GM18511 (cell line): ENCODE data around the gene KCNE3.

ENCODE experiments used
- ATAC-seq: cut with Tn5 transposase; IDR thresholded peaks from one replicate; pipeline ENCODE4 v1.9.1; 2021; ENCODE audit warnings: mild to moderate bottlenecking, moderate library complexity; ENCODE audit not compliant: unreplicated experiment

KCNE3 gene

GRCh38 chr11:74466916-74467885 lies at the start of gene KCNE3:
Gene KCNE3 (minus strand): TSS chr11:74467549. CDS start chr11:74457563, 9,986 bp downstream.
- ATAC-seq, result no peak

GRCh38 chr11:74507582-74507981 lies 40.2 kb upstream of the KCNE3 start:
- ATAC-seq, result no peak

GRCh38 chr11:74506823-74507222 lies 39.5 kb upstream of the KCNE3 start:
- ATAC-seq, result no peak

- no peak for ATAC-seq
These were observed 38.6 kb upstream of the KCNE3 start for GRCh38 chr11:74505911-74506310.

GRCh38 chr11:74504100-74504691 lies 36.8 kb upstream of the KCNE3 start:
- no peak for ATAC-seq

GRCh38 chr11:74494916-74495315 lies 27.6 kb upstream of the KCNE3 start:
- no peak for ATAC-seq

- ATAC-seq, result no peak
These were observed 26.7 kb upstream of the KCNE3 start for GRCh38 chr11:74493791-74494630.

- ATAC-seq, result peak; percentile 97
These were observed 25.8 kb upstream of the KCNE3 start, which contains the start of gene LIPT2 for GRCh38 chr11:74492974-74493790. Gene LIPT2 (minus strand): TSS chr11:74493724. CDS start chr11:74493703, 21 bp downstream.

GRCh38 chr11:74492084-74492483 lies 24.7 kb upstream of the KCNE3 start:
- ATAC-seq, result no peak

GRCh38 chr11:74490941-74491340 lies 23.6 kb upstream of the KCNE3 start:
- no peak for ATAC-seq

GRCh38 chr11:74487875-74488274 lies 20.5 kb upstream of the KCNE3 start:
- ATAC-seq, result no peak

GRCh38 chr11:74485868-74486267 lies 18.5 kb upstream of the KCNE3 start:
- ATAC-seq, result no peak

GRCh38 chr11:74480688-74481417 lies 13.5 kb upstream of the KCNE3 start:
- no peak for ATAC-seq

- no peak for ATAC-seq
These were observed 12.4 kb upstream of the KCNE3 start for GRCh38 chr11:74479732-74480123.

- no peak for ATAC-seq
These were observed 11.8 kb upstream of the KCNE3 start for GRCh38 chr11:74478877-74479731.

GRCh38 chr11:74476536-74476935 lies 9.2 kb upstream of the KCNE3 start:
- ATAC-seq, result no peak

GRCh38 chr11:74474316-74474715 lies 7.0 kb upstream of the KCNE3 start:
- ATAC-seq, result no peak

GRCh38 chr11:74473382-74474173 lies 6.2 kb upstream of the KCNE3 start:
- no peak for ATAC-seq
